Jurkat, Clone E6-1 (cell line): ENCODE data around the gene TRPV4.

Experiments
- DNase-seq: peaks from one replicate; pipeline ENCODE4 v3.0.0-alpha.2; 2011; ENCODE audit warnings: low read depth, low spot score
- H3K4me3 ChIP-seq: 2 replicates; pipeline ENCODE4 v1.5.1; 2011; ENCODE audit warnings: mild to moderate bottlenecking, low read length, control low read depth, moderate library complexity

Gene TRPV4

DNA sequence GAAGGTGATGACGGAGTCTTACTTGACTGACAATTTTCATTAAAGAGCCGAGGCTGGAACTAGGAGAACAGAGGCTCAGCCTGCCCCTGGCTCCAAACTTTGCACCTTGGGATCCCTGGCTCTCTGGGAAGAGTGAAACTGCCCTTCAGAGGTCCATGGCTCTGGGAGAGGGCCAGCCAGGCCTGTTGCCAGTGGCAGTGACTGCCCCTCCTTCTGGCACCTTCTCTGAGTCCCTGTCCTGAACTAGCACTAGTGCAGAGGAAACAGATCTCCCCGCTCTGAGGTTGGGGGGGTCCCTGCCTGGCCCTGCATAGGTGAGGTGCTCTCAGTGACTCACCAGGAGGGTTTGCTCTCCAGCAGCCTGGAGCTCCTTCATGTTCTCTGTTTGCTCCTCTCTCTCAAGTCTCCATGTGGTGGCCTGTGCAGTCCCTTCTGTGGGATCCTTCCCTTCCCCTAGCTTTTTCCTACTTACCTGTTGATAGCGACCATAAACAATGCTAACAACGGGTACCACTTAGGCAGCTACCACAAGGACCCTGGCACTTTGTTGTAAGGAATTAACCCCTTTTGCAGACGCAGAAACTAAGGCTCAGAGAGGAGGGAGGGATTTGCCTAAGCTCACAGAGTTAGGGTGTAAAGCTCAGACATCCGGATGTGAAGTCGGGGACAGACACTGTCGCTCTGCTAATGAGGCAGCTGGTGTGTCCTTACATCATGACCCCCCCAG is 97.2 kb downstream of the TRPV4 start:
- H3K4me3 ChIP-seq = no peak overlapping the region
- DNase-seq = no peak

DNA sequence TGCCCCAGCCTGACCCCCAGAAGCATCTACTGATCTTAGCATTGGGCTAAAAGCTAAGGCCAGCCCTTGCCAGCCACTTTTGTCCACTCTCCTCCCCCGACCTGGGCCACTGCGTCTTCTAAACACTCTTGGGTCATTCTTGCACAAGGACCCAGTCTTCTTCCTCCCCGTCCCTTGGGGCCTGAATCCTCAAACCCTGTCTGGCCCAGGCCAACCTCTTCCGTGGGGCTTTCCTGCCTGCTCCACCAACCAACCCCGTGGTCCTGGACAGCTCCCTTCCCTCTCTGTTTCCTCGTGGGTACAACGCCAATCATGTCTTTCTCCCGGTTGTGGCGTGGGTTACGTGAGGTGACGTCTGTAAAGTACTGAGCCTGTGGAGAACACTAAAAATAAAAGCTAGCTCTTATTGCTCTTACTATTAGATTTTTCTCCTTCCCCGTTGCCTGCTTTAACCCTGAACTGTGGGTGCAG is 98.1 kb downstream of the TRPV4 start:
- H3K4me3 ChIP-seq = no peak overlapping the region
- DNase-seq = no peak

GRCh38 chr12:109734219-109735000 is 98.8 kb downstream of the TRPV4 start:
- no peak for DNase-seq
- H3K4me3 ChIP-seq = no peak overlapping the region
